PC-9 (cell line): ENCODE results near the gene DBH.

ENCODE experiments used
- EZH2 ChIP-seq: fragments of 200-600 bp; sonication (generic); IDR thresholded peaks from 2 replicates; pipeline ENCODE4 v1.8.0; 2017; ENCODE audit warnings: antibody characterized with exemption, low read depth
- TF ChIP-seq, protein P1 (sequence below): fragments of 200-600 bp; sonication (generic); conservative IDR thresholded peaks from 2 replicates; pipeline ENCODE4 v1.6.1; 2017; ENCODE audit warnings: mixed run types, antibody characterized with exemption, mild to moderate bottlenecking, moderate library complexity

DNA sequence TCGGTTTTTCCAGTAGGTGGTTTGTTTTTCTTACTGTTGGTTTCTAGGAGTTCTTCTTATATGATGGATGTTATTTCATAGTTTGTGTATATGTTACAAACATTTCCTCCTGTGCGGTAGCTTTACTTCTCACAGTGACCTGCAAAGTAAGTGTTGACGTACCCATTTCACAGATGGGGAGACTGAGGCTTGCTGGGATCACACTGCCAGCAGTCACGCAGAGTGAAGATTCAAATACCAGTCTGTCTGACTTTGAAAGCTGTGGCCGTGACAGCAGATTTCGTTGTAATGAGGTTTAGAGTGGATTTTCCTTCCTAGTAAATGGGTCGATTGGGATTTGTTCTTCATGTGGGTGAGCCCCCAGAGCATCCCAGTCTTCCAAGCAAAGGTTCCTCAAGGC is 13.0 kb downstream of the DBH start:
- TF ChIP-seq, protein P1, sequence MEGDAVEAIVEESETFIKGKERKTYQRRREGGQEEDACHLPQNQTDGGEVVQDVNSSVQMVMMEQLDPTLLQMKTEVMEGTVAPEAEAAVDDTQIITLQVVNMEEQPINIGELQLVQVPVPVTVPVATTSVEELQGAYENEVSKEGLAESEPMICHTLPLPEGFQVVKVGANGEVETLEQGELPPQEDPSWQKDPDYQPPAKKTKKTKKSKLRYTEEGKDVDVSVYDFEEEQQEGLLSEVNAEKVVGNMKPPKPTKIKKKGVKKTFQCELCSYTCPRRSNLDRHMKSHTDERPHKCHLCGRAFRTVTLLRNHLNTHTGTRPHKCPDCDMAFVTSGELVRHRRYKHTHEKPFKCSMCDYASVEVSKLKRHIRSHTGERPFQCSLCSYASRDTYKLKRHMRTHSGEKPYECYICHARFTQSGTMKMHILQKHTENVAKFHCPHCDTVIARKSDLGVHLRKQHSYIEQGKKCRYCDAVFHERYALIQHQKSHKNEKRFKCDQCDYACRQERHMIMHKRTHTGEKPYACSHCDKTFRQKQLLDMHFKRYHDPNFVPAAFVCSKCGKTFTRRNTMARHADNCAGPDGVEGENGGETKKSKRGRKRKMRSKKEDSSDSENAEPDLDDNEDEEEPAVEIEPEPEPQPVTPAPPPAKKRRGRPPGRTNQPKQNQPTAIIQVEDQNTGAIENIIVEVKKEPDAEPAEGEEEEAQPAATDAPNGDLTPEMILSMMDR = no peak
- no peak for TF ChIP-seq EZH2
